Fibroblast of pulmonary artery (primary cell): Measurements from ENCODE around the gene MAGI2.

ENCODE experiments used
- DNase-seq: peaks from one replicate; pipeline ENCODE4 v3.0.0-alpha.2; 2010; ENCODE audit warnings: low read depth
- H3K4me3 ChIP-seq: replicated peaks from 2 replicates; pipeline ENCODE4 v1.5.1; 2011; ENCODE audit warnings: low read depth, mild to moderate bottlenecking, control low read depth, low read length, moderate library complexity
- CTCF ChIP-seq: IDR thresholded peaks from 2 replicates; pipeline ENCODE4 v1.5.1; 2011; ENCODE audit warnings: mild to moderate bottlenecking, control low read depth, low read length, inconsistent platforms; ENCODE audit errors: missing control alignments

The MAGI2 gene

GRCh38 chr7:78649976-78650375, 803.5 kb downstream of the MAGI2 start:
- DNase-seq: no peak
- no peak overlapping the region for H3K4me3 ChIP-seq
- TF ChIP-seq CTCF: no peak

GRCh38 chr7:78649236-78649635, 804.2 kb downstream of the MAGI2 start:
- no peak overlapping the region for H3K4me3 ChIP-seq
- no peak for DNase-seq
- TF ChIP-seq CTCF: no peak

GRCh38 chr7:78642751-78643150, 810.7 kb downstream of the MAGI2 start:
- TF ChIP-seq CTCF: no peak
- H3K4me3 ChIP-seq: no peak overlapping the region
- no peak for DNase-seq

GRCh38 chr7:78638364-78638763, 815.1 kb downstream of the MAGI2 start:
- H3K4me3 ChIP-seq: no peak overlapping the region
- DNase-seq: no peak
- TF ChIP-seq CTCF: no peak

GRCh38 chr7:78636727-78637126, 816.7 kb downstream of the MAGI2 start:
- DNase-seq: no peak
- no peak overlapping the region for H3K4me3 ChIP-seq
- TF ChIP-seq CTCF: no peak

- no peak for DNase-seq
- no peak overlapping the region for H3K4me3 ChIP-seq
- TF ChIP-seq CTCF: no peak
These were observed 818.3 kb downstream of the MAGI2 start for GRCh38 chr7:78635026-78635793.

GRCh38 chr7:78634093-78634492, 819.4 kb downstream of the MAGI2 start:
- no peak for DNase-seq
- no peak for TF ChIP-seq CTCF
- H3K4me3 ChIP-seq: no peak overlapping the region
